Measurements from ENCODE around the gene TNK2.
"Not testable (repeated sequence)": the region's sequence is repeated elsewhere in the genome, so short reads cannot be mapped to it uniquely, and the experiment has no call there.

TNK2 gene

GRCh38 chr3:195867631-195868335 is 40.6 kb downstream of the TNK2 start:
- no peak for DNase-seq

GRCh38 chr3:195866686-195867511 is 41.5 kb downstream of the TNK2 start:
- DNase-seq = no peak

- DNase-seq = no peak
These were observed 42.6 kb downstream of the TNK2 start for GRCh38 chr3:195865752-195866151.

- DNase-seq = peak; percentile 71
These were observed 45.0 kb downstream of the TNK2 start for GRCh38 chr3:195863121-195864061.

GRCh38 chr3:195862318-195862717 is 46.0 kb downstream of the TNK2 start:
- not testable (repeated sequence) for DNase-seq

- no peak for DNase-seq
These were observed 47.9 kb downstream of the TNK2 start for GRCh38 chr3:195860456-195860855.

- no peak for DNase-seq
These were observed 48.4 kb downstream of the TNK2 start for GRCh38 chr3:195859846-195860411.

- peak; percentile 59 for DNase-seq
These were observed 49.1 kb downstream of the TNK2 start for GRCh38 chr3:195859061-195859845.

GRCh38 chr3:195856410-195857084 is 51.8 kb downstream of the TNK2 start:
- DNase-seq = no peak

- no peak for DNase-seq
These were observed 52.6 kb downstream of the TNK2 start for GRCh38 chr3:195855471-195856409.

- DNase-seq = no peak
These were observed 53.6 kb downstream of the TNK2 start for GRCh38 chr3:195854628-195855294.

GRCh38 chr3:195853996-195854395 is 54.4 kb downstream of the TNK2 start:
- no peak for DNase-seq

- no peak for DNase-seq
These were observed 55.3 kb downstream of the TNK2 start for GRCh38 chr3:195853036-195853435.

GRCh38 chr3:195850857-195851543 is 57.4 kb downstream of the TNK2 start:
- peak; percentile 88 for DNase-seq

GRCh38 chr3:195849322-195850074 is 58.9 kb downstream of the TNK2 start:
- DNase-seq = no peak

GRCh38 chr3:195847055-195847950 is 61.0 kb downstream of the TNK2 start:
- no peak for DNase-seq

GRCh38 chr3:195845483-195845882 is 62.9 kb downstream of the TNK2 start:
- no peak for DNase-seq

Measured in NCI-H1092 treated with DMSO at 0.1 percent for 48 hours (cell line).